ENCODE results near the gene TRIM25. TPM values are rescaled to one million over a fixed set of nuclear protein-coding genes. Genes with fewer than 3 reads are reported as not detected.

TRIM25 gene, protein sequence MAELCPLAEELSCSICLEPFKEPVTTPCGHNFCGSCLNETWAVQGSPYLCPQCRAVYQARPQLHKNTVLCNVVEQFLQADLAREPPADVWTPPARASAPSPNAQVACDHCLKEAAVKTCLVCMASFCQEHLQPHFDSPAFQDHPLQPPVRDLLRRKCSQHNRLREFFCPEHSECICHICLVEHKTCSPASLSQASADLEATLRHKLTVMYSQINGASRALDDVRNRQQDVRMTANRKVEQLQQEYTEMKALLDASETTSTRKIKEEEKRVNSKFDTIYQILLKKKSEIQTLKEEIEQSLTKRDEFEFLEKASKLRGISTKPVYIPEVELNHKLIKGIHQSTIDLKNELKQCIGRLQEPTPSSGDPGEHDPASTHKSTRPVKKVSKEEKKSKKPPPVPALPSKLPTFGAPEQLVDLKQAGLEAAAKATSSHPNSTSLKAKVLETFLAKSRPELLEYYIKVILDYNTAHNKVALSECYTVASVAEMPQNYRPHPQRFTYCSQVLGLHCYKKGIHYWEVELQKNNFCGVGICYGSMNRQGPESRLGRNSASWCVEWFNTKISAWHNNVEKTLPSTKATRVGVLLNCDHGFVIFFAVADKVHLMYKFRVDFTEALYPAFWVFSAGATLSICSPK
- 21.9 and 28.9 TPM in 2 replicates for total RNA-seq

DNA sequence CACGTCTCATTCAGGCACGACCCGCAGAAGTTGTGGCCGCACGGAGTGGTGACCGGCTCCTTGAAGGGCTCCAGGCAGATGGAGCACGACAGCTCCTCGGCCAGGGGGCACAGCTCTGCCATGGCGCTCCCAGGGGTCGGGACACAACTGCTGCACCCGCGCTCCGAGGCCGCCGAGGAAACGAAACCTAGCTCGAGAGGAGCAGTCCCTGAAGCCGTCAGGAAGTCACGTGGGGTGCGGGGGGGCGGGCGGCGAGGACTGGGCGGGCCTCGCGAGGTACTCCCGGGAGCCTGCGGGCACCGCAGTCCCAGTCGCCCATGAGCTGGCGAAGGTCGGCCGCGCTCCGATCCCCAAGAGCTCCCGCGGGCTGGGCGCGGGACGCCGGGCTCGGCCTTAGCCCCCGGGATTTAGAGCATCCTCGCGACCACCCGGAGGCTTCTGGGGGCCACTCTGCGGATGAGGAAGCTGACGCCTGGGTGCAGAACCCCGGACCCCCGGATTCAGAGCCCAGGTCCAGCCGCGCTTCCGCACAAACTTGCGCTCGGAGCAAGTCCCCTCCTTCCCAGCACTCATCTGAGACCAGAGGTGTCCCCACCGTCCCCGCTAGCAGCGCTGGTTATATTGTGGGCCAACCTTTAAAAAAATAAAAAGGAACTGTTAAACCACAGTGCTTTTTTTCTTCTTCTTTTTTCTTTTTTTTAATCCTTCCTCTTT, at the start of gene TRIM25:
Gene TRIM25, minus strand, starts transcription at position 183 of the 714 bp plus-strand sequence. Its CDS starts 61 bp downstream, at position 122.
- DNase-seq (ENCODE audit: low read depth): peak; percentile 91
- TF ChIP-seq, protein P1, sequence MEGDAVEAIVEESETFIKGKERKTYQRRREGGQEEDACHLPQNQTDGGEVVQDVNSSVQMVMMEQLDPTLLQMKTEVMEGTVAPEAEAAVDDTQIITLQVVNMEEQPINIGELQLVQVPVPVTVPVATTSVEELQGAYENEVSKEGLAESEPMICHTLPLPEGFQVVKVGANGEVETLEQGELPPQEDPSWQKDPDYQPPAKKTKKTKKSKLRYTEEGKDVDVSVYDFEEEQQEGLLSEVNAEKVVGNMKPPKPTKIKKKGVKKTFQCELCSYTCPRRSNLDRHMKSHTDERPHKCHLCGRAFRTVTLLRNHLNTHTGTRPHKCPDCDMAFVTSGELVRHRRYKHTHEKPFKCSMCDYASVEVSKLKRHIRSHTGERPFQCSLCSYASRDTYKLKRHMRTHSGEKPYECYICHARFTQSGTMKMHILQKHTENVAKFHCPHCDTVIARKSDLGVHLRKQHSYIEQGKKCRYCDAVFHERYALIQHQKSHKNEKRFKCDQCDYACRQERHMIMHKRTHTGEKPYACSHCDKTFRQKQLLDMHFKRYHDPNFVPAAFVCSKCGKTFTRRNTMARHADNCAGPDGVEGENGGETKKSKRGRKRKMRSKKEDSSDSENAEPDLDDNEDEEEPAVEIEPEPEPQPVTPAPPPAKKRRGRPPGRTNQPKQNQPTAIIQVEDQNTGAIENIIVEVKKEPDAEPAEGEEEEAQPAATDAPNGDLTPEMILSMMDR (IDR thresholded peaks at IDR 0.05; ENCODE audit: insufficient read depth, low read depth, low read length): no peak
- peak within 1 kb of the TSS; percentile 95 for H3K4me3 ChIP-seq (ENCODE audit: low read depth, low read length)

DNA sequence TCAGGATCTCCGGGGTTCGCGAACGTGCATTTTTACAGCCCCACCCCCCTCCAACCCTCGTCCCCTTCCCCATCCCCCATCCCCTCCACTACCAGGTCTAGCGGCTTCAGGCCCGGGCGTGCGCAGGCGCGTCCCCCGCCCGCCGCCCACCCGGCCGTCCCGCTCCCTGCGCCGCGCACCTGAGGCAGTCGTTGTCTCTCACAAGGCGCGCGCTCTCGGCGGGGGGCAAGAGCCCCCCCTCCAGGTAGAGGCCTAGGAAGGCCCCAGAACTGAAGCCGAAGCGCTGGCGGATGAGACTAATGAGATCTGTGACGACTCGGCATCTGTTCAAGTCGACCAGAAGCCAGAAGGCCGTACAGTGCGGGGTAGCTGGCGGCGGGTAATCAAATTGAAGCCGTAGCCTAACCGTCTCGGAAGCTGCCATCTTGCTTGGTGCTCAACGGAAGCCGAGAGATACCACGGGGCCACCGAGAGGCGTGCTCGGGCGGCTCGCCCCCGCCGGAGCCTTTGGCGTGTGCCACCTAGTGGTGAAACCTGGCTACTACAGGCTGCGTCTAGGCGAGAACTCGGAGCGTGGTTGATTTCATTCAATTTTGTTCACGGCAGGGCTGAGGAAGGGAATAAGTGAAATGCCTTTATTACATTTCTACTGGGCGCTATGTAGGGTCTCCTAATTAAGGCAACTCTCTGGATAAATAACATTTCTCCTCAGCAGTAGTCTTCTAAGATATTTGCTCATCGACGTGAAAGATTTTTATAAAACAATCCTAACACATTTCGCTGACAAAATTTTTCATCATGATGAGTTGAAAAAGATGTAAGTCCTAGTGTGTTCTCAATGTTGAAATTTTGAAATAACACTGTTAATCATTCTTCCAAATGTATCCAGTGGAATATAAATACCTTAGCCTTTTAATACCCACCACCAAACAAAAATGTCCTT, 47.0 kb upstream of the TRIM25 start, which contains the start of gene COIL:
Gene COIL, minus strand, starts transcription at position 455 of the 943 bp plus-strand sequence. Its CDS starts 31 bp downstream, at position 424.
- H3K4me3 ChIP-seq (ENCODE audit: low read depth, low read length): peak within 1 kb of the TSS; percentile 90
- TF ChIP-seq, protein P1 (IDR thresholded peaks at IDR 0.05; ENCODE audit: insufficient read depth, low read depth, low read length): peak; percentile 99
- DNase-seq (ENCODE audit: low read depth): peak; percentile 93

DNA sequence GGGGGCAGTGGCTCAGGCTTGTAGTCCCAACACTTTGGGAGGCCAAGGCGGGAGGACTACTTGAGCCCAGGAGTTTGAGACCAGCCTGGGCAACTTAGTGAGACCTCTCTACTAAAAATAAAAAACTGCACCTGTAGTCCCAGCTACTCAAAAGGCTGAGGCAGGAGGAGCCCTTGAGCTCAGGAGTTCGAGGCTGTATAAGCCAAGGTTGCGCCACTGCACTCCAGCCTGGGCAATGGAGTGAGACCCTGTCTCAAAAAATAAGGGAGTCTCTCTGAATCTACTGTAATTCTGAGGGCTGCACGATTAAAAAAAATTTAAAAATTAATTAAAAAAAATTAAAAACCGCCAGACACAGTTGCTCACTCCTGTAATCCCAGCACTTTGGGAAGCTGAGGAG, 43.1 kb upstream of the TRIM25 start:
- TF ChIP-seq, protein P1 (IDR thresholded peaks at IDR 0.05; ENCODE audit: insufficient read depth, low read depth, low read length): no peak
- DNase-seq (ENCODE audit: low read depth): no peak
- H3K4me3 ChIP-seq (ENCODE audit: low read depth, low read length): no peak overlapping the region

DNA sequence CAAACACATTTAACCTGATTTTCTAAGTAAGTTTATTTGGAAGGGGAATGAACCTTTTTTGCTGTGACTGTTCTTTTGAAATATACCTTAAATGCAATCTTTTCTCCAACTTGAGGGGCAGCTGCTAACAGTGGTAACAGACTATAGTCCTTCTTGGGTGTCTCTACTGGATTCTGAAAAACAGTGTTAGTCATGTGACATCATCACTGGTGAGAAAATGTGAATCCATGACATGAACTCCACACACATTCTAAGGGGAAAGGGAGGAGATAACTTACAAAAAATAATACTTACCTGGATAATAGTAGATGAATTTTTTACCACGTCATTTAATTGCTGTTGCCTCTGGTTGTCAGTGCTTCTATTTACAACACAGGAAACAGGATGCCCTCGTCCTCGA, 35.7 kb upstream of the TRIM25 start:
- no peak overlapping the region for H3K4me3 ChIP-seq (ENCODE audit: low read depth, low read length)
- TF ChIP-seq, protein P1 (IDR thresholded peaks at IDR 0.05; ENCODE audit: insufficient read depth, low read depth, low read length): no peak
- no peak for DNase-seq (ENCODE audit: low read depth)

DNA sequence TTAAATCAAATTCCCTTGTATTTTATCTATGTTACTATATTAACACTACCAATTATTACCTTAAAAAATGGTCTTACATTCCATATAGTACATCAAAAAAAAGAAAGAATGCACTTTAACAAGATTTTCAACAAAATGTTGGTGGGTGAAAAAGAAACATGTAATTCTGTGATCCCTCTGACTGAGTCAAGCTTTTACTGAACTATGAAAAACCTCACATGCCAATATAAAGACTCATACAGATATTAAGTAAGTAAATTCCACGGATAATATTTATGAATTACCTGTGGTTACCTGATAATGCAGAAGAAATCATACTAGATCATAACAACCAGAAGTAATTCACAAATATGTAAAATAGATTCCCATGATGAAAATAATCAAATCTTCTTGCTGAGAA, 34.6 kb upstream of the TRIM25 start:
- DNase-seq (ENCODE audit: low read depth): no peak
- TF ChIP-seq, protein P1 (IDR thresholded peaks at IDR 0.05; ENCODE audit: insufficient read depth, low read depth, low read length): no peak

DNA sequence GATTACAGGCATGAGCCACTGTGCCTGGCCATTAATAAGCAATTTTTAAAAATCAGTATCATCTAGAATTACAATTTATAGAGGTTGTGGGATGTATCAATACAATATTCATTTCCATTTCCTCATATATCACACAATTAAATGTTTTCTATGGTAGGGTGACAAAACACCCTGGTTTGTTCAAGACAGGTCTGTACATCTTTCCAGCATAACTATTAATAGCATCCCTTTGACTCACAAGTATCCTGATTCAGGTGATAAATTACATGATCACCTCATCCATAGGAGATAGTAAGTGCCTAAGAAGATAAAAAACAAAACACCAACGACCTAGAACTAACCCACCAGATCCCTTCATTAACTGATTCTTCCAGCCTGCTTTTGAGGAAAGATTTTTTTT, 33.9 kb upstream of the TRIM25 start:
- TF ChIP-seq, protein P1 (IDR thresholded peaks at IDR 0.05; ENCODE audit: insufficient read depth, low read depth, low read length): no peak
- DNase-seq (ENCODE audit: low read depth): no peak

More for the DNA sequence above, 34.6 kb upstream of the TRIM25 start:
- no peak overlapping the region for H3K4me3 ChIP-seq (ENCODE audit: low read depth, low read length)

More for the DNA sequence above, 33.9 kb upstream of the TRIM25 start:
- no peak overlapping the region for H3K4me3 ChIP-seq (ENCODE audit: low read depth, low read length)
